Measurements from ENCODE around the gene CBFA2T2. TPM values are rescaled to one million over a fixed set of nuclear protein-coding genes. Genes with fewer than 3 reads are reported as not detected.

CBFA2T2 gene
- total RNA-seq, 6 donors from 2014 or later, result 10.0 to 35.6 (median 16.2) TPM

- no peak for DNase-seq
- no peaks in the 10 kb centered on the region for H3K9me3 ChIP-seq
- H3K4me1 ChIP-seq, result peaks cover 6 to 23% (median 20%) of the 10 kb centered on the region in 4 donors
- 93 to 94% methylated on average over 6 to 10 of the region's 10 CpGs for WGBS, 2 donors
- no peaks in the 10 kb centered on the region for H3K27me3 ChIP-seq
- peaks cover 5 to 36% (median 24%) of the 10 kb centered on the region in 4 donors for H3K36me3 ChIP-seq
- no peak overlapping the region for H3K27ac ChIP-seq
- ATAC-seq (ENCODE audit: low FRiP score in 2 of 2), result no peak
- TF ChIP-seq EP300 (IDR thresholded peaks at IDR 0.05), result no peak
- TF ChIP-seq CTCF (IDR thresholded peaks at IDR 0.05), result no peak
- no peak for TF ChIP-seq POLR2A (IDR thresholded peaks at IDR 0.05)
- no peak for TF ChIP-seq POLR2AphosphoS5 (IDR thresholded peaks at IDR 0.05)
- no peak overlapping the region for H3K4me3 ChIP-seq
Measured at GRCh38 chr20:33656010-33656782, 166.3 kb downstream of the CBFA2T2 start.

GRCh38 chr20:33656783-33657703, 167.1 kb downstream of the CBFA2T2 start:
- H3K4me1 ChIP-seq, result peaks cover 6 to 20% (median 18%) of the 10 kb centered on the region in 4 donors
- no peak overlapping the region for H3K27ac ChIP-seq
- DNase-seq (no peak), ATAC-seq (ENCODE audit: low FRiP score in 2 of 2) (no peak)
- H3K9me3 ChIP-seq, result no peaks in the 10 kb centered on the region
- WGBS, 2 donors, result 94% methylated on average over 7 to 16 of the region's 17 CpGs
- peaks cover 5 to 36% (median 24%) of the 10 kb centered on the region in 4 donors for H3K36me3 ChIP-seq
- TF ChIP-seq POLR2A (IDR thresholded peaks at IDR 0.05) (no peak), POLR2AphosphoS5 (IDR thresholded peaks at IDR 0.05) (no peak), CTCF (IDR thresholded peaks at IDR 0.05) (no peak), EP300 (IDR thresholded peaks at IDR 0.05) (no peak)
- H3K4me3 ChIP-seq, result no peak overlapping the region
- no peaks in the 10 kb centered on the region for H3K27me3 ChIP-seq

GRCh38 chr20:33657704-33658095, 167.8 kb downstream of the CBFA2T2 start:
- ATAC-seq (ENCODE audit: low FRiP score in 2 of 2), result no peak
- Histone ChIP-seq H3K36me3 (peaks cover 5 to 36% (median 24%) of the 10 kb centered on the region in 4 donors), H3K27ac (no peak overlapping the region), H3K4me3 (no peak overlapping the region), H3K4me1 (peaks cover 7 to 21% (median 21%) of the 10 kb centered on the region in 4 donors), H3K9me3 (no peaks in the 10 kb centered on the region), H3K27me3 (no peaks in the 10 kb centered on the region)
- WGBS, 2 donors, result 93 to 96% methylated on average over 4 to 10 of the region's 12 CpGs
- no peak for DNase-seq
- TF ChIP-seq CTCF (IDR thresholded peaks at IDR 0.05) (no peak), POLR2A (IDR thresholded peaks at IDR 0.05) (no peak), POLR2AphosphoS5 (IDR thresholded peaks at IDR 0.05) (no peak), EP300 (IDR thresholded peaks at IDR 0.05) (no peak)

GRCh38 chr20:33658510-33658909, 168.6 kb downstream of the CBFA2T2 start:
- H3K27ac ChIP-seq, result no peak overlapping the region
- DNase-seq, result no peak
- H3K9me3 ChIP-seq, result no peaks in the 10 kb centered on the region
- no peak for ATAC-seq (ENCODE audit: low FRiP score in 2 of 2)
- TF ChIP-seq POLR2A (IDR thresholded peaks at IDR 0.05) (no peak), CTCF (IDR thresholded peaks at IDR 0.05) (no peak), EP300 (IDR thresholded peaks at IDR 0.05) (no peak), POLR2AphosphoS5 (IDR thresholded peaks at IDR 0.05) (no peak)
- H3K27me3 ChIP-seq, result no peaks in the 10 kb centered on the region
- peaks cover 6 to 23% (median 22%) of the 10 kb centered on the region in 4 donors for H3K4me1 ChIP-seq
- H3K36me3 ChIP-seq, result peaks cover 5 to 36% (median 24%) of the 10 kb centered on the region in 4 donors
- WGBS, 2 donors, result 97 to 100% methylated on average over 1 to 8 of the region's 8 CpGs
- no peak overlapping the region for H3K4me3 ChIP-seq

Data from upper lobe of left lung (tissue), 6 donors.